Regular cardiac myocyte (primary cell): Measurements from ENCODE around the gene G6PC3. TPM values are rescaled to one million over a fixed set of nuclear protein-coding genes. Genes with fewer than 3 reads are reported as not detected.

Experiments
- total RNA-seq: library from RNA; depleted of rRNA; stranded (reverse); fragments of >200 nt; gene quantifications from 2 replicates; pipeline ENCODE4 v1.2.3, GENCODE V29; 2014

G6PC3 gene, protein sequence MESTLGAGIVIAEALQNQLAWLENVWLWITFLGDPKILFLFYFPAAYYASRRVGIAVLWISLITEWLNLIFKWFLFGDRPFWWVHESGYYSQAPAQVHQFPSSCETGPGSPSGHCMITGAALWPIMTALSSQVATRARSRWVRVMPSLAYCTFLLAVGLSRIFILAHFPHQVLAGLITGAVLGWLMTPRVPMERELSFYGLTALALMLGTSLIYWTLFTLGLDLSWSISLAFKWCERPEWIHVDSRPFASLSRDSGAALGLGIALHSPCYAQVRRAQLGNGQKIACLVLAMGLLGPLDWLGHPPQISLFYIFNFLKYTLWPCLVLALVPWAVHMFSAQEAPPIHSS
- total RNA-seq = 12.7 and 17.4 TPM in 2 replicates

DNA sequence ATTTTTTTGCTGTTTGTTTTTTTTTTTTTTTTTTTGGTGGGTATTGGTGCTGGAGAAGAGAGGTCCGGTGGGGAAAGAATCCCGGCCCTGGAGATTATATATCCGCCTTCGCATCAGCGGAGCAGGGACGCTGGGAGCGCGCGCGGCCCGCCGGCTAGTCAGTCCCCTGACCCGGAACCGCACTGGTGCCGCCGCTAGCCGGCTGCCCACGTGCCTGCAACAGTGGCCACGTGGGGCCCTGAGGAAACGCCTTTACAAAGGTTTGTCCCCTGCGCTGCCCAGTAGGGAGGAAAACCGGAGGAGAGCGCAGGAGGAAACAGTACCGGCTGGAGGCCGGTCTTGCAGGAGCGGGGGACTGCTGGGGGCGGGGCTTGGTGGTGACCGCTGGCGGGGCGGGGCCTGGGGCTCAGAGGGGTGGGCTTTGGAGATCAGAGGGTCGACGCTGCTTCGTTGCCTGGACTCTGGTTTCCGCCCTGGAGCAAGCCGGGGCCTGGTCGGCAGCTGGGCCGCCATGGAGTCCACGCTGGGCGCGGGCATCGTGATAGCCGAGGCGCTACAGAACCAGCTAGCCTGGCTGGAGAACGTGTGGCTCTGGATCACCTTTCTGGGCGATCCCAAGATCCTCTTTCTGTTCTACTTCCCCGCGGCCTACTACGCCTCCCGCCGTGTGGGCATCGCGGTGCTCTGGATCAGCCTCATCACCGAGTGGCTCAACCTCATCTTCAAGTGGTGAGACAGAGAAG is at the start of gene G6PC3:
G6PC3 (plus strand) TSS at position 281 of the 743 bp plus-strand sequence; CDS start at position 512, 231 bp downstream.

DNA sequence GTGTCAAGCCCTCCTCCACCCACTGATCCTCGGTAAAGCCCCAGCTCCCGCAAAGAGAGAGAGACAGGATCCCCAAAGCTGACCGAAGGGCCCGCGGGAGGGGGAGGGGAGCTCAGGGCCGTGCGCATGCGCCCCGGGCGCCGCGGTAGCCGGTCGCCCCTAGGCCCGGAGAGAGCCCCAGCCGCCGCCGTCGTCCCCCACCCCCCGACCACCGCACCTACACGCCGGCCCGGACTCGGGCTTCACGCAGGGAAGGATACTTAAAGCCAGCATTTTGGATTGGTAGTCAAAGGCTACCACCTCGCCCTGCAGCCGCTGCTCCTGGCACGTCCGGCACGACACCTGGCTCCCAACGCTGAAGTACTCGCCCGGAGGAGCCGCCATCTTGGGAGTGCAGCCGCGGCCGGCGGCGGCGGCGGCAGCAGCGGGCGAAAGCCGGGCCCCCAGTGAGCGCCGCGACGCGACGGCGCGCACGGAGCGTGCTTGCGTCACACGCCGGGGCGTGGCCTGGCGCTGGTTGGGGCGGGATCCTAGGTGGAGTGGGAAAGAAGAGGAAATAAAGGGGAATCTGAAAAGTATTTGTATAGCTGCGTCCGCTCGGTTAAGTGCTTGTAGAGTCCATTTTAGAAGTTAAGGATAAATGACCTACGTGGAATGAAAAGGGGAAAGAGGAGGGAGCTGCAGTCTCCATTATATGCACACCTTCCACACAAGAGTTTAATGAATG is 4.2 kb upstream of the G6PC3 start, which contains the start of gene LSM12:
LSM12 (minus strand) TSS at position 468 of the 727 bp plus-strand sequence; CDS start at position 384, 84 bp downstream.

DNA sequence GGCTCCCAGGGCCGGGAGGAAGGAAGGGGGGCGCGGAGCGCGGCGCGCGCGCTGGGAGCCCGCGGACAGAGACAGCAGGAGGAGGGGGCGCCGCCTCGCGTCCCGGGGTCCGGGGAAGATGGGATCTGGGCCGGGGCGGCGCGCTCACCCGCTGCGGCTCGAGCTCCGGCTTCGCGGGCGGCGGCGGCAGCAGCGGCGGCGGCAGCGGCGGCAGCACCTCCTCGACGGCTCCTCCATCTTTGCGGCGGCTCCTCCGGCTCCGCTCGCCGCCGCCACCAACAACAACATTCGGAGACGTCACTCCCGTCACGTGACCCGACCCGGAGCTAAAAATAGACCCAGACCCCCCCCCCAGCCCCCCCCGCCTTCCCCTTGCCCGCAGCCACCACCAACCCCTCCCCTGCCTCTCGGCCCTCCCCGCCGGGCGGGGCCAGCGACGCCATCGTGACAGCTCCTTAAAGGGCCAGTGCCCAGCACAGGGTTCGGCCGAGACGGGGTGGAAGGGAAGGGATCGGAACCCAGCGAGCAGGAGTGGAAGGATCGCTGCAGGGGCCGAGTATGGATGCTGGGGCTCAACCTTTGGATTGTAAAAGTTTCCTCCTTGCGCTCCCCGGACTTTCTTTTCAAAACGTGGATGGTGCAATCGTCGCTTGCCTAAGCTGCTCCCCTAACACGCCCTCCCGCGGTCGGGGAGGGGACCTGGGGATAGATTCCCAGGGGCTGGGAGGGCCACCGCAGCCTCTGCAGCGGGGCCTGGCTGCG is 53.0 kb downstream of the G6PC3 start, which contains the start of gene HDAC5:
HDAC5 (minus strand) TSS at position 286 of the 762 bp plus-strand sequence. CDS start 6,126 bp downstream, outside the sequence.

Other genes starting within 250 kb of the G6PC3 start
- gene MPP3, start 237.6 kb upstream of the G6PC3 start, total RNA-seq = 9.2 and 11.6 TPM in 2 replicates
- gene CD300LG, start 223.6 kb upstream of the G6PC3 start, total RNA-seq = not detected in 2 replicates
- gene MPP2, start 163.2 kb upstream of the G6PC3 start, total RNA-seq = 2.9 and 4.5 TPM in 2 replicates
- gene PPY, start 128.3 kb upstream of the G6PC3 start, total RNA-seq = not detected in 2 replicates
- gene PYY, start 116.8 kb upstream of the G6PC3 start, total RNA-seq = not detected in 2 replicates
- gene NAGS, start 66.1 kb upstream of the G6PC3 start, total RNA-seq = 0.96 and 2.5 TPM in 2 replicates
- 69.4 and 95.0 TPM in 2 replicates for gene TMEM101, start 55.8 kb upstream of the G6PC3 start, total RNA-seq
- 36.9 and 50.4 TPM in 2 replicates for gene LSM12, start 4.1 kb upstream of the G6PC3 start, total RNA-seq
- gene HDAC5, start 52.9 kb downstream of the G6PC3 start, total RNA-seq = 24.2 and 56.7 TPM in 2 replicates
- 1.1 and 3.6 TPM in 2 replicates for gene HROB, start 71.2 kb downstream of the G6PC3 start, total RNA-seq
- gene ASB16, start 100.0 kb downstream of the G6PC3 start, total RNA-seq = under 0.01 TPM in 2 replicates
- 25.5 and 28.8 TPM in 2 replicates for gene TMUB2, start 116.2 kb downstream of the G6PC3 start, total RNA-seq
- 32.1 and 40.5 TPM in 2 replicates for gene ATXN7L3, start 129.1 kb downstream of the G6PC3 start, total RNA-seq
- gene UBTF, start 148.9 kb downstream of the G6PC3 start, total RNA-seq = 31.3 and 58.1 TPM in 2 replicates
- gene SLC4A1, start 197.4 kb downstream of the G6PC3 start, total RNA-seq = not detected in 2 replicates
- 0.56 TPM in 1 of 2 replicates, not detected in the other for gene RUNDC3A, start 237.9 kb downstream of the G6PC3 start, total RNA-seq